Epithelial cell of proximal tubule (primary cell): ENCODE results near the gene HSPB9. TPM values are rescaled to one million over a fixed set of nuclear protein-coding genes. Genes with fewer than 3 reads are reported as not detected.

Experiments
- DNase-seq: peaks from one replicate; pipeline ENCODE4 v3.0.0-alpha.2; 2011; ENCODE audit warnings: low read depth
- H3K4me3 ChIP-seq: 2 replicates; pipeline ENCODE4 v1.5.1; 2011; ENCODE audit warnings: low read depth, mild to moderate bottlenecking, low read length
- CTCF ChIP-seq: conservative IDR thresholded peaks from 2 replicates; pipeline ENCODE4 v1.5.1; 2012; ENCODE audit warnings: low read depth, mild to moderate bottlenecking, low read length
- total RNA-seq: library from RNA; depleted of rRNA; stranded (reverse); fragments of >200 nt; gene quantifications from 2 replicates; pipeline ENCODE4 v1.2.3, GENCODE V29; 2015

The HSPB9 gene
- total RNA-seq, 1 donor from 2014 or later, result not detected

GRCh38 chr17:42130310-42130936 is 7.8 kb downstream of the HSPB9 start:
- peak; percentile 14 for TF ChIP-seq CTCF
- no peak for DNase-seq
- H3K4me3 ChIP-seq, result no peak overlapping the region

GRCh38 chr17:42131232-42131631 is 8.6 kb downstream of the HSPB9 start:
- H3K4me3 ChIP-seq, result no peak overlapping the region
- TF ChIP-seq CTCF, result no peak
- no peak for DNase-seq

GRCh38 chr17:42131981-42132432 is 9.4 kb downstream of the HSPB9 start:
- DNase-seq, result no peak
- TF ChIP-seq CTCF, result no peak
- H3K4me3 ChIP-seq, result no peak overlapping the region

GRCh38 chr17:42132941-42133340 is 10.3 kb downstream of the HSPB9 start:
- DNase-seq, result peak; percentile 67
- H3K4me3 ChIP-seq, result no peak overlapping the region
- no peak for TF ChIP-seq CTCF

- H3K4me3 ChIP-seq, result no peak overlapping the region
- no peak for TF ChIP-seq CTCF
- no peak for DNase-seq
Observed at GRCh38 chr17:42133461-42134041, 10.9 kb downstream of the HSPB9 start.

- no peak for DNase-seq
- H3K4me3 ChIP-seq, result no peak overlapping the region
- no peak for TF ChIP-seq CTCF
Observed at GRCh38 chr17:42135151-42135550, 12.5 kb downstream of the HSPB9 start.
